Breast epithelium (tissue), 3 donors: Measurements from ENCODE around the gene RCVRN.

Experiments used
- POLR2A ChIP-seq: fragments of 450-650 bp; IDR thresholded peaks from one replicate; pipeline ENCODE4 v1.6.1; 2016; ENCODE audit warnings: antibody characterized with exemption, mild to moderate bottlenecking, moderate library complexity
- TF ChIP-seq, protein P1 (sequence below), 3 donors: fragments of 450-650 bp; IDR thresholded peaks; one replicate each; pipeline ENCODE4 v1.5.1; 2016 to 2017; ENCODE audit warnings: antibody characterized with exemption in 3 of 3, mild to moderate bottlenecking in 3 of 3, moderate library complexity in 3 of 3

DNA sequence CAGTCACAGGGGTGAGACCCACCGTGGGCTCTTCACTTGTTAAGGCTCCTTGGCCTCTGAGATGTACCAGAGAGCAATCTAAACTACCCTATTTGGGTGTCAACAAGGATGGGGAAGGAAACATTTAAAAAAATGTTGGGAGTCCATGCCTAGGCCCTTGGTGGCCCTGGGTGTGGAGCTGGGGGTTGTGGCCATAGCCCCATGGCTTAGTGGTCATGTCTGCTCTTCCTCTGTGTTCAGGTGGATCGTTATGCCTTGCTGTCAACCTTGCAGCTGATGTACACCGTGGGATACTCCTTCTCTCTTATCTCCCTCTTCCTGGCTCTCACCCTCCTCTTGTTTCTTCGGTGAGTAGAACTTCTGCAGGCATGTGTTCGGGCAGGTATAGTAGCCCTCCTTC lies 50.8 kb downstream of the RCVRN start:
- TF ChIP-seq, protein P1, sequence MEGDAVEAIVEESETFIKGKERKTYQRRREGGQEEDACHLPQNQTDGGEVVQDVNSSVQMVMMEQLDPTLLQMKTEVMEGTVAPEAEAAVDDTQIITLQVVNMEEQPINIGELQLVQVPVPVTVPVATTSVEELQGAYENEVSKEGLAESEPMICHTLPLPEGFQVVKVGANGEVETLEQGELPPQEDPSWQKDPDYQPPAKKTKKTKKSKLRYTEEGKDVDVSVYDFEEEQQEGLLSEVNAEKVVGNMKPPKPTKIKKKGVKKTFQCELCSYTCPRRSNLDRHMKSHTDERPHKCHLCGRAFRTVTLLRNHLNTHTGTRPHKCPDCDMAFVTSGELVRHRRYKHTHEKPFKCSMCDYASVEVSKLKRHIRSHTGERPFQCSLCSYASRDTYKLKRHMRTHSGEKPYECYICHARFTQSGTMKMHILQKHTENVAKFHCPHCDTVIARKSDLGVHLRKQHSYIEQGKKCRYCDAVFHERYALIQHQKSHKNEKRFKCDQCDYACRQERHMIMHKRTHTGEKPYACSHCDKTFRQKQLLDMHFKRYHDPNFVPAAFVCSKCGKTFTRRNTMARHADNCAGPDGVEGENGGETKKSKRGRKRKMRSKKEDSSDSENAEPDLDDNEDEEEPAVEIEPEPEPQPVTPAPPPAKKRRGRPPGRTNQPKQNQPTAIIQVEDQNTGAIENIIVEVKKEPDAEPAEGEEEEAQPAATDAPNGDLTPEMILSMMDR (IDR thresholded peaks at IDR 0.05): no peak
- TF ChIP-seq POLR2A: no peak
